Endothelial cell of umbilical vein (primary cell): Measurements from ENCODE around the gene HOXD4. TPM values are rescaled to one million over a fixed set of nuclear protein-coding genes. Genes with fewer than 3 reads are reported as not detected.
A peak's percentile ranks its signal among the peaks of the same experiment; 100 is the strongest.

ENCODE experiments used
- BruUV-seq: library from RNA; stranded (reverse); fragments of 400-500 nt; replicated peaks from 2 replicates; lab custom pipeline; 2021; lab: Mats Ljungman, UMichigan
- CTCF ChIA-PET: fragments of 300-600, 350-600 bp; sonication (Branson Sonifier 250); formaldehyde crosslinking; loops from one replicate; lab custom pipeline; 2021; ENCODE audit warnings: antibody characterized with exemption, inconsistent platforms; lab: Charles Lee
- POLR2A ChIA-PET: fragments of 300-600, 350-600 bp; sonication (Branson Sonifier 250); formaldehyde crosslinking; loops from one replicate; lab custom pipeline; 2021; ENCODE audit warnings: antibody characterized with exemption, inconsistent platforms; lab: Charles Lee
- DNase-seq: peaks from one replicate; pipeline ENCODE4 v3.0.0-alpha.2; 2011; ENCODE audit warnings: low read depth, low spot score
- FAIRE-seq: peaks from 2 replicates; lab custom pipeline; 2011; peaks lifted over from hg19 to GRCh38; lab: Jason Lieb, UNC
- H2AFZ ChIP-seq: 2 replicates; pipeline ENCODE4 v1.6.0; 2012; ENCODE audit warnings: low read depth, low read length, control low read depth, inconsistent platforms
- H3K27ac ChIP-seq: 2 replicates; pipeline ENCODE4 v1.5.1; 2011; ENCODE audit warnings: low read depth, mild to moderate bottlenecking, control low read depth, low read length, moderate library complexity; ENCODE audit not compliant: insufficient read depth
- H3K27me3 ChIP-seq, 2 experiments: 2 replicates each; pipeline versions ENCODE4 v1.6.0 to v1.6.1; 2011; ENCODE audit warnings: low read length in 2 of 2, mixed read lengths in 1 of 2; ENCODE audit not compliant: control insufficient read depth in 2 of 2, insufficient read depth in 2 of 2
- H3K36me3 ChIP-seq, 2 experiments: 2 replicates in 1 of 2; 3 replicates in 1 of 2; pipeline ENCODE4 v1.5.1; 2011; ENCODE audit warnings: low read length in 2 of 2, mild to moderate bottlenecking in 1 of 2, moderate library complexity in 1 of 2; ENCODE audit not compliant: control insufficient read depth in 2 of 2, insufficient read depth in 2 of 2; ENCODE audit errors: extremely low read depth in 1 of 2
- H3K4me1 ChIP-seq: 3 replicates; pipeline ENCODE4 v1.5.1; 2011; ENCODE audit warnings: mild to moderate bottlenecking, low read length; ENCODE audit not compliant: control insufficient read depth, insufficient read depth; ENCODE audit errors: extremely low read depth
- H3K4me2 ChIP-seq: 2 replicates; pipeline ENCODE4 v1.6.1; 2011; ENCODE audit warnings: low read length, control low read depth, mixed read lengths; ENCODE audit not compliant: insufficient read depth
- H3K4me3 ChIP-seq, 3 experiments: fragments of 200-600 bp in 1 of 3; sonication (generic), shearing (Covaris generic) in 1 of 3; replicated peaks in 1 of 3; 2 replicates each; pipeline ENCODE4 v1.5.1; 2011 to 2016; ENCODE audit warnings: control low read depth in 3 of 3, low read length in 3 of 3, mild to moderate bottlenecking in 2 of 3, inconsistent platforms in 1 of 3, low read depth in 1 of 3, moderate library complexity in 1 of 3; ENCODE audit not compliant: insufficient read depth in 1 of 3
- H3K79me2 ChIP-seq: 2 replicates; pipeline ENCODE4 v1.6.0; 2012; ENCODE audit warnings: low read length, inconsistent platforms; ENCODE audit not compliant: control insufficient read depth, insufficient read depth
- H3K9ac ChIP-seq: replicated peaks from 2 replicates; pipeline ENCODE3; 2011; ENCODE audit warnings: low read length, control low read depth; ENCODE audit not compliant: insufficient read depth; ENCODE audit errors: extremely low read depth
- H3K9me1 ChIP-seq: replicated peaks from 3 replicates; pipeline ENCODE4 v1.6.0; 2011; ENCODE audit warnings: mild to moderate bottlenecking, low read length; ENCODE audit not compliant: control insufficient read depth, insufficient read depth; ENCODE audit errors: extremely low read depth
- H3K9me3 ChIP-seq: replicated peaks from 2 replicates; pipeline ENCODE4 v1.5.1; 2012; ENCODE audit warnings: low read length, inconsistent platforms; ENCODE audit not compliant: control insufficient read depth, insufficient read depth
- H4K20me1 ChIP-seq: replicated peaks from 2 replicates; pipeline ENCODE3; 2011; ENCODE audit warnings: mild to moderate bottlenecking, low read length; ENCODE audit not compliant: control insufficient read depth, insufficient read depth; ENCODE audit errors: extremely low read depth
- CTCF ChIP-seq, 2 donors: IDR thresholded peaks; 1 replicate in 1 of 2; 2 replicates in 1 of 2; pipeline ENCODE4 v1.5.1; 2011; ENCODE audit warnings: low read length in 2 of 2, mild to moderate bottlenecking in 2 of 2, moderate library complexity in 2 of 2, control low read depth in 1 of 2, inconsistent platforms in 1 of 2, low read depth in 1 of 2; ENCODE audit not compliant: insufficient read depth in 1 of 2; ENCODE audit errors: extremely low read depth in 1 of 2
- EZH2 ChIP-seq: IDR thresholded peaks from 2 replicates; pipeline ENCODE4 v1.6.1; 2012; ENCODE audit warnings: borderline replicate concordance, low read depth, mild to moderate bottlenecking, moderate library complexity, low read length, inconsistent platforms; ENCODE audit not compliant: severe bottlenecking
- FOS ChIP-seq: IDR thresholded peaks from 2 replicates; pipeline ENCODE4 v1.6.1; 2011; ENCODE audit warnings: mild to moderate bottlenecking, low read length, moderate library complexity, borderline replicate concordance; ENCODE audit not compliant: insufficient read depth
- GATA2 ChIP-seq: IDR thresholded peaks from 2 replicates; pipeline ENCODE4 v1.7.0; 2011; ENCODE audit warnings: low read depth, mild to moderate bottlenecking, moderate library complexity, mixed read lengths, low read length; ENCODE audit not compliant: insufficient read length, insufficient read depth
- JUN ChIP-seq: IDR thresholded peaks from 2 replicates; pipeline ENCODE4 v1.6.1; 2011; ENCODE audit warnings: borderline replicate concordance, low read depth; ENCODE audit not compliant: insufficient read length, insufficient read depth
- MAX ChIP-seq: IDR thresholded peaks from 2 replicates; pipeline ENCODE4 v1.6.1; 2011; ENCODE audit not compliant: insufficient read depth, insufficient read length
- MYC ChIP-seq: IDR thresholded peaks from one replicate; pipeline ENCODE4 v1.6.1; 2011; ENCODE audit warnings: mild to moderate bottlenecking, low read depth, low read length
- POLR2A ChIP-seq: IDR thresholded peaks from 2 replicates; pipeline ENCODE4 v1.6.1; 2012; ENCODE audit warnings: low read depth, mild to moderate bottlenecking, control low read depth, low read length
- POLR2AphosphoS5 ChIP-seq: IDR thresholded peaks from 2 replicates; pipeline ENCODE4 v1.6.1; 2012; ENCODE audit warnings: low read depth, mild to moderate bottlenecking, control low read depth, low read length, moderate library complexity; ENCODE audit not compliant: insufficient read depth
- dilution Hi-C: fragments of 300-500 bp; cut with MboI; formaldehyde crosslinking; loops from one replicate; pipeline ENCODE4 v1.15.0; 2019; ENCODE audit warnings: low sequenced_read_pairs; ENCODE audit not compliant: extremely low pct_ligation_motif_present
- intact Hi-C: fragments of 100-400 bp; cut with micrococcal nuclease; formaldehyde crosslinking; loops from one replicate; pipeline ENCODE4 v1.10.0; 2022
- polyA plus RNA-seq, 4 experiments: library from polyadenylated mRNA; depleted of rRNA in 3 of 4; stranded (reverse) in 3 of 4; unstranded in 1 of 4; fragments of >200 nt; gene quantifications; 2 replicates each; pipeline versions ENCODE4 v1.2.1 to v1.2.3, GENCODE V29; 2011 to 2012; ENCODE audit warnings: missing spikeins in 1 of 4
- total RNA-seq: library from RNA; stranded (reverse); gene quantifications from 2 replicates; pipeline ENCODE4 v1.2.3, GENCODE V29; 2021

The HOXD4 gene
- total and polyA plus RNA-seq, 2 donors (not counting 3 experiments of a cell fraction or from before 2014, with no cell fraction given): 7.6 to 13.7 TPM

- no peaks in the 10 kb centered on the region for H3K79me2 ChIP-seq
- H3K9me1 ChIP-seq: no peaks in the 10 kb centered on the region
- FAIRE-seq (no peak), DNase-seq (peak; percentile 16)
- no peak overlapping the region for H3K27ac ChIP-seq
- intact Hi-C loops (no loop called here), dilution Hi-C loops (no loop called here)
- H2AFZ ChIP-seq: peak overlapping the region; percentile 25
- no peak for TF ChIP-seq POLR2AphosphoS5
- TF ChIP-seq CTCF (IDR thresholded peaks at IDR 0.05; ENCODE audit: extremely low read depth in 1 of 2, insufficient read depth in 1 of 2, low read depth in 1 of 2, low read length in 2 of 2): no peak
- TF ChIP-seq EZH2: no peak
- ChIA-PET POLR2A (no interaction called here), CTCF (interaction anchor here (1.3 kb wide), 1 partner anchor 297 kb away, joined by 6 read pairs; no protein-coding TSS in a partner anchor)
- H3K4me3 ChIP-seq: peak overlapping the region; percentile 19 to 48 (median 21)
- H3K36me3 ChIP-seq: peaks cover 0 to 8% of the 10 kb centered on the region in 2 experiments
- H3K4me1 ChIP-seq: no peaks in the 10 kb centered on the region
- BruUV-seq: no TSS peak
- H3K27me3 ChIP-seq: no peaks in the 10 kb centered on the region
- H3K9ac ChIP-seq: peak overlapping the region; percentile 29
- no peaks in the 10 kb centered on the region for H4K20me1 ChIP-seq
- H3K4me2 ChIP-seq: peak overlapping the region; percentile 61
- no peaks in the 10 kb centered on the region for H3K9me3 ChIP-seq
Measured at GRCh38 chr2:176157499-176158185, 6.3 kb downstream of the HOXD4 start.

- Histone ChIP-seq H3K27ac (no peak overlapping the region), H3K4me1 (no peaks in the 10 kb centered on the region), H4K20me1 (no peaks in the 10 kb centered on the region), H3K9me3 (no peaks in the 10 kb centered on the region), H3K9ac (no peak overlapping the region), H2AFZ (no peak overlapping the region), H3K4me2 (no peak overlapping the region), H3K79me2 (no peaks in the 10 kb centered on the region), H3K36me3 (peaks cover 0 to 6% of the 10 kb centered on the region in 2 experiments), H3K9me1 (no peaks in the 10 kb centered on the region), H3K4me3 (no peak overlapping the region), H3K27me3 (no peaks in the 10 kb centered on the region)
- DNase-seq: no peak
- ChIA-PET CTCF (interaction anchor here (1.3 kb wide), 1 partner anchor 297 kb away, joined by 6 read pairs; no protein-coding TSS in a partner anchor), POLR2A (no interaction called here)
- dilution Hi-C loops (no loop called here), intact Hi-C loops (no loop called here)
- BruUV-seq: no TSS peak
- TF ChIP-seq FOS: no peak
- TF ChIP-seq POLR2A: no peak
- no peak for TF ChIP-seq MYC
- TF ChIP-seq POLR2AphosphoS5: no peak
- TF ChIP-seq GATA2: no peak
- no peak for TF ChIP-seq MAX
- no peak for TF ChIP-seq EZH2
- TF ChIP-seq JUN: no peak
- no peak for TF ChIP-seq CTCF (IDR thresholded peaks at IDR 0.05; ENCODE audit: extremely low read depth in 1 of 2, insufficient read depth in 1 of 2, low read depth in 1 of 2, low read length in 2 of 2)
- no peak for FAIRE-seq
Measured at GRCh38 chr2:176158186-176158591, 6.8 kb downstream of the HOXD4 start.
